ENCODE measurements around the gene TEX52. TPM values are rescaled to one million over a fixed set of nuclear protein-coding genes. Genes with fewer than 3 reads are reported as not detected.

The TEX52 gene
- total and polyA plus RNA-seq, 2 of the 8 experiments (the other 6 are each of a cell fraction or from before 2014, with no cell fraction given): not detected

GRCh38 chr12:2876431-2877046 lies 19.7 kb upstream of the TEX52 start (continued):
- TF ChIP-seq E2F6 (IDR thresholded peaks at IDR 0.05): no peak
- peak; percentile 52; the same call in 1 of the 2 replicates for TF ChIP-seq YY1 (IDR thresholded peaks at IDR 0.05; ENCODE audit: low read depth, low read length)
- no peak for TF ChIP-seq SIX5 (IDR thresholded peaks at IDR 0.05; ENCODE audit: low read depth, low read length)
- TF ChIP-seq SP2 (IDR thresholded peaks at IDR 0.05; ENCODE audit: low read length): no peak
- no peak for TF ChIP-seq SUZ12 (IDR thresholded peaks at IDR 0.05; ENCODE audit: low read length)
- TF ChIP-seq JUND (IDR thresholded peaks at IDR 0.05; ENCODE audit: low read length): no peak
- TF ChIP-seq JUN (IDR thresholded peaks at IDR 0.05; ENCODE audit: low read depth, low read length): no peak
- TF ChIP-seq EZH2 (IDR thresholded peaks at IDR 0.05; ENCODE audit: low read depth, low read length, severe bottlenecking): no peak
- no peak for TF ChIP-seq KDM4A (IDR thresholded peaks at IDR 0.05; ENCODE audit: low read depth, low read length, severe bottlenecking)
- TF ChIP-seq ZNF274 (IDR thresholded peaks at IDR 0.05; ENCODE audit: borderline replicate concordance, extremely low read depth, low read length): no peak
- no peak for TF ChIP-seq RXRA (IDR thresholded peaks at IDR 0.05; ENCODE audit: insufficient read depth, low read depth, low read length)
- no peak; a peak in 1 of 4 replicates for TF ChIP-seq SIN3A (conservative IDR thresholded peaks at IDR 0.05 in 1 of 2, IDR thresholded peaks at IDR 0.05 in 1 of 2; ENCODE audit: low read depth in 1 of 2, low read length in 2 of 2)
- no peak for TF ChIP-seq GTF2F1 (IDR thresholded peaks at IDR 0.05; ENCODE audit: borderline replicate concordance, low read depth, low read length)
- TF ChIP-seq RFX5 (IDR thresholded peaks at IDR 0.05; ENCODE audit: borderline replicate concordance, low read depth, low read length): no peak
- no peak for TF ChIP-seq FOSL1 (IDR thresholded peaks at IDR 0.05; ENCODE audit: insufficient read depth, low read depth, low read length)
- TF ChIP-seq EGR1 (IDR thresholded peaks at IDR 0.05; ENCODE audit: borderline replicate concordance, low read depth, low read length): no peak
- no peak for TF ChIP-seq CBX5 (IDR thresholded peaks at IDR 0.05; ENCODE audit: low read depth, low read length)
- 0 out of 4 replicates have a peak, but pooled peaks of 1 of the 2 experiments have one; percentile 27 for TF ChIP-seq HDAC2 (IDR thresholded peaks at IDR 0.05; ENCODE audit: borderline replicate concordance in 1 of 2, low read depth in 2 of 2, low read length in 2 of 2)
- no peak for TF ChIP-seq TEAD4 (IDR thresholded peaks at IDR 0.05; ENCODE audit: low read depth, low read length)
- no peak for TF ChIP-seq TBP (IDR thresholded peaks at IDR 0.05; ENCODE audit: low read depth, low read length)
- peak; percentile 35 for TF ChIP-seq SAP30 (IDR thresholded peaks at IDR 0.05; ENCODE audit: insufficient read depth, insufficient replicate concordance, low read length)
- no peak for TF ChIP-seq KDM1A (IDR thresholded peaks at IDR 0.05; ENCODE audit: borderline replicate concordance, low read length)
